ENCODE measurements around the gene MOSMO.
"Not testable (repeated sequence)": the region's sequence is repeated elsewhere in the genome, so short reads cannot be mapped to it uniquely, and the experiment has no call there.

MOSMO gene

GRCh38 chr16:22098405-22099255, 90.7 kb downstream of the MOSMO start:
- DNase-seq, result peak; percentile 40 to 66

GRCh38 chr16:22099256-22099975, 91.5 kb downstream of the MOSMO start:
- peak in 1 of 2 experiments; percentile 40 for DNase-seq

- no peak for DNase-seq
These were observed 95.5 kb downstream of the MOSMO start for GRCh38 chr16:22103441-22103840.

GRCh38 chr16:22109258-22109898, 101.5 kb downstream of the MOSMO start:
- DNase-seq, result no peak

- DNase-seq, result not testable (repeated sequence)
These were observed 103.7 kb downstream of the MOSMO start for GRCh38 chr16:22111629-22112028.

- DNase-seq, result no peak
These were observed 108.3 kb downstream of the MOSMO start for GRCh38 chr16:22116095-22116700.

GRCh38 chr16:22117609-22118008, 109.7 kb downstream of the MOSMO start:
- DNase-seq, result no peak

GRCh38 chr16:22120440-22120839, 112.5 kb downstream of the MOSMO start:
- DNase-seq, result no peak

GRCh38 chr16:22122239-22122638, 114.3 kb downstream of the MOSMO start:
- no peak for DNase-seq

- no peak for DNase-seq
These were observed 115.2 kb downstream of the MOSMO start for GRCh38 chr16:22123146-22123545.

GRCh38 chr16:22123759-22124490, 116.0 kb downstream of the MOSMO start:
- no peak for DNase-seq

GRCh38 chr16:22124583-22125284, 116.8 kb downstream of the MOSMO start:
- no peak for DNase-seq

- no peak for DNase-seq
These were observed 118.2 kb downstream of the MOSMO start for GRCh38 chr16:22126037-22126558.

GRCh38 chr16:22128537-22128936, 120.6 kb downstream of the MOSMO start:
- not testable (repeated sequence) for DNase-seq

GRCh38 chr16:22130528-22130927, 122.6 kb downstream of the MOSMO start:
- no peak for DNase-seq

- no peak for DNase-seq
These were observed 124.9 kb downstream of the MOSMO start for GRCh38 chr16:22132801-22133200.
